Fibroblast of skin of abdomen (primary cell): ENCODE data around the gene HOXD1. TPM values are rescaled to one million over a fixed set of nuclear protein-coding genes. Genes with fewer than 3 reads are reported as not detected.

ENCODE experiments used
- DNase-seq: peaks from one replicate; pipeline ENCODE4 v3.0.0-alpha.2; 2013
- polyA plus RNA-seq, 2 experiments: library from polyadenylated mRNA; unstranded; fragments of 120-200 nt; gene quantifications; one replicate each; pipeline ENCODE4 v1.2.1, GENCODE V29; 2013; ENCODE audit not compliant: insufficient read length in 2 of 2

The HOXD1 gene
- polyA plus RNA-seq (2013, experiment 1 of 2; ENCODE audit: insufficient read length), result 1.7 TPM
- 1.5 TPM for polyA plus RNA-seq (2013, experiment 2 of 2; ENCODE audit: insufficient read length)

DNA sequence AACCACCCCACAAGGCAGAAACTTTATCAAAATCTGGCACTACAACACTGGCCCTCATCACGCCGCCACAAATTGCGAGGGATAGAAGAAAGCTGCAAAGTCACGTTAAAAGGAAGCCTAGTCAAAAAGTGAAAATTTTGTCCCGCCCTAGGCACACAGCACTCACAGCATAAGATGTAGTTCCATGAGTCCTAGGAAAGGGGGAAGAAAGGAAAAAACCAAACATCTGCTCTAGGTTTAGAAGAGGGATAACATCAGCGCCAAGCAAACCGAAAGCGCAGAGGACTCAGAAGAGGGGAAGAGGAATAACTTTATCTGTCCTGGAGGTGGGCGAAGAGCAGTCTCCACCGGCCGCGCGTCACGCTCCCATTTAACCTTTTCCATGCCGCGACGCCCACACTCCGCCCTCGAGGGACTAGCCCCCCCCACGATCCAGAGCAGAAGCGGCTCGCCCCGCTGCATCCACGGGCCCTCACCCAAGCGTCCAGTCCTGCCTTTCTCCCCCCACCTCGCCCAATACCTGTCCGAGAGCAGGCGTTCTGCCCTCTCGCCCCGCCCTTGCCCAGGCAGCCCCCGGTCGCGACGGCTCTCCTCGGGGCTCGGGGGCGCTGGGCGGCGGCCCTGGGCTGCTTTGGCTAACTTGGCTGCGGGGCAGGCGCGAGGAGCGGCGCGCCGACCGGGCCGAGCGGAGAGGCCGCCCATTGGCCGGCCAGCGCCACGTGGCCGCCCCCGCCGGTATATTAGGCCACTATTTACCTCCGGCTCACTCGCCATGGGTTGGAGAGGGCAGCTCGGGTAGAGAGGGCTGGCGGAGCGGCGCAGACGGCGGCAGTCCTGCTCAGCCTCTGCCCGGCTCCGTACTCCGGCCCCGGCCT lies at the start of gene HOXD1:
Gene HOXD1 (plus strand): TSS at position 770 of the 875 bp plus-strand sequence. CDS start 134 bp downstream, outside the sequence.
- DNase-seq, result peak; percentile 51

DNA sequence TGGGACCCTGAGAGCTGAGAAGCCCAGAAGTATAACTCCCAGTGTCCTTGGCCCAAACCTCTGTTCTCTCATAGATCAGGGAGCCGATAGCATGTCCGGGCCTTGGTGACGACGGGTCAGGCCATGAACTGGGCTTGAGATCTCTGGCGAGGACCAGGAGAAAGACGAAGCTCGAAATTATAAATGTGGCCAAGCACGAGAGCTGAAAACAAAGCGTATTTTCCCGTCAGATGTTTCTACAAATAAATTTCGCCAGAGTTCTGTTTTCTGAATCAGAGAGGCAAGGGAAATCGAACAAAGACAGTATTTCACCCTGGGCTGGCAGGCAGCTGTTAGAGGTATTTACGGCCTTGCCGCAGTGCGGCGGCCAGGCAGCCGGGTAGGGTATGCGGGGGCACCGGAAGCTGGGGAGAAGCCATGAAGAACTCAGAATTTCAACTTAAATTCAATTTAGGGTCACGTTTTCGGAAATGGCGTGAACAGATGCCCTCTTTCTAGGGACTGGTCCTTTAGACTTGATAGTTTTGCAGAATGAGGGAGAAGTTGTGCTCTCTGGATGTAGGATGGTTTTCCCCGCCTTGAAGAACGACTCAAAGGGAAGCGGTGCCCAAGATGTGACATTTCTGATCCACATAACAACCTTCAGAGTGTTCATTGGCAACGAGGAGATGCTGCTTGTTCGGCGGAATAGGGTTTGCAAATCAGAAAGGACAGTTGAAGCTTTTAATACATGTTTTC lies 49.4 kb upstream of the HOXD1 start:
- peak; percentile 65 for DNase-seq

DNA sequence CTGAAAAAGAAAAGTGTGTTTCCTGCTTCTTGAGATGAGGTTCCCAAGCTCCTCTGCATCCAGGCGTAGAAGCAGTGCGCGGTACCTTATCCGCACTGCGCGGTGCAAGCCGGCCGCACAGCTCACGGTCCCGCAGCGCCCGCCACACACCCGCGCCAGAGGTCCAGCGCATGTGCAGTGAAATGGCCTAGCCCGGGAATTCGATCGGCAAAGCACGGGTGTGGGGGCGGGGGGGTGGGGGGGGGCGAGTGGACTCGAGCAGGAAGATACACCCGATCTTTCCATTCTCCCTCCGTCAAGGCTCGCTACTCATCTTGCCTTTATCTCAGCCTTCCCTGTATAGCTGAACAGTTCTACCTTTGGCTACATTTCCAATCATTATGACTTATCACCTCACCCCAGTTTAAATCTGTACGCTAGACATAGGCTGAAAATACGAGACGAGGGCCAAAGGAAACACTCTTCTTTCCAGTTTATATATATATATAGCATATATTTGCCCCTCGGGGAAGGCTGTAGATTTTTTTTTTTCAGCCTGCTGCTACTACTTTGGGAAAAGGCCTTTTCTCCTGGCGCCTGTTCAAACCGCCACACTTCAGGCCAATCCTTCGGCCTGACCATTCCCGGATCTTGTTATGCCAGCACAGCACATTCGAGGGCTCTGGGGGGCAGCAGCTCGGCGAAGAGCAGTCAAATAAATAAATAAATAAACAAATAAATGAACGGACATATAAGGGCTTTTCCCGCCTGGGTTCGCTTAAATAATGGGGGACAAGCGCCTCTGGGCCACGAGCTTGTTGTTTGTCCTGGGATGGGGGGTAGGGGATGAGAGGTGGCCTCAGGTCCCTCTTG lies 48.6 kb upstream of the HOXD1 start:
- DNase-seq, result peak; percentile 80

- peak; percentile 83 for DNase-seq
These were observed 47.8 kb upstream of the HOXD1 start for GRCh38 chr2:176140513-176141317.

DNA sequence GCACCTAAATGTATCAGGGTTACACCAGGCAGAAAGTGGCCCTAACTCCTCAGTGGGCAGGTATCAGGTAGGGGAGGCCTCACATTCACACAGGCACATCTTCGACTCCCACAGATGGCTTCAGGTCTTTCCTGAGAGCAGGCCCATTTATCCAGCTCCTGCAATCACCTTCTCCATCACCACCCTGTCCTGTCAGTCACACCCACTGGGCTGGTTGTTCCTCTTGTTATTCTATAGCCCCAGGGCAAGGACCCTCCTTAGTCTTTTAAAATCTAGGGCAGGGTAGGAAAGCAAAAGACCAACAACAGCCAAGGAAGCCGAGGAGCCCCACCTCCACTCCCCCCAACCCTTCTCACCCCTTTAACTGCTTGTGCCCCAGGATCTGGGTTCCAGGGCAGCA lies 46.2 kb upstream of the HOXD1 start:
- DNase-seq, result no peak

DNA sequence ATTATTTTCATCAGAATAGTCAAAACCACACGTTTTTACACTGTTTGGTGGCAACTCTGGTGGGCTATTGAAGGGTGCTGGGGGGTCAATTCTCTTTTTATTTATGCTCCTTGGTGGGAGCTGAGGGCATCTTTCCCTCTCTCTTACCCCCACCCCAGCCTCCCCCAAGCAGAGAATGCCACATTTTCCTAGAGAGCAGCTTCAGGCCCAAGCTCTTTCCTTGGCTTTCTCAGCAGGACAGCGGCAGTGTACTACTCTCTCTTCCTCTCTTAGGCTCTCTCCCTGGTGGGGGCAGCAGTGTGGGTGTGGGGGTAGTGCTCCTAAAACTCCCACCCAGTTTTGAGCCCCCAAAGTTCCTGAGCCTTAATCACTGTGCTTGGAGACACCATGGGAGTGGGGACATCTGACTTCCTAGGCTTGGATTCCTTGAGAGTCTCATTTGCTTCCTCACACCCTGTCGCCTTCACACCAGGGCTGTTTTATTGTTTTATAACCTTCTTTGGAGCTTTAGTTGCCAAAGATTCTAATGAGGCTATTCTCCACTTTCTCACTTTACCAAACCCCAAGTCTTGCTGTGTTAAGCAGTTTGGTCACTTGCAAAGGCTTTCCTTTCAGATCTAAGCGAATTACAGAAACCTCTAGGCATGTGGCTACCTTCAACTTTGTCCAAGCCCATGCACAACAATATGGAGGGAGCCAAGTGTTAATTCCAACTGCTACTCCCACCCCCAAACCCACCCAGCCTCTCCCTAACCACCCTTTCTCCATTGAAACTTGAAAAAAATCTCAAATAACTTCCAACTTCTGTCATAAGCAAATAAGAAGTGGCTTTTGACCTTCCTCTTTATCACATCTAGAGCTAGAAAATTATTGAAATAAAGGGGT lies 43.1 kb upstream of the HOXD1 start:
- DNase-seq, result no peak

GRCh38 chr2:176146101-176146500 lies 42.4 kb upstream of the HOXD1 start:
- DNase-seq, result peak; percentile 28

DNA sequence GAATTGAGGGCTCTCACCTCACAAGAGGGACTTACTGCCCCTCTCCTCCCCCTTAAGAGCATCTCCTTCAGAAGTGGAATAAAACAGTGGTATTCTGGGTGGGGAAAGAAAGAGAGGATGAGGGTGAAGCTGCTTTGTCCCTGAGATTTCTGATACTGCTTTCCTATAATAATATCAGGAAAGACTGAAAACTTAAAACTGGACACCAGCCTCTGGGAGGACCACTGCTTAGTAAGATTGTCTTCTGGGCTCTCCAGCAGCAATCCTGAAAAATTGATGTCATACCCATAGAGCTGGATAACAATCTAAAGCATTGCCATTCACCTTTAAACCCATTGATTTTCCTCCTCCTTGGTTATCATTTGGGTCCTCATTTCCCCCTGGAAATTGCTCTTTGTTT lies 41.8 kb upstream of the HOXD1 start:
- DNase-seq, result no peak

GRCh38 chr2:176147210-176147799 lies 41.2 kb upstream of the HOXD1 start:
- no peak for DNase-seq

DNA sequence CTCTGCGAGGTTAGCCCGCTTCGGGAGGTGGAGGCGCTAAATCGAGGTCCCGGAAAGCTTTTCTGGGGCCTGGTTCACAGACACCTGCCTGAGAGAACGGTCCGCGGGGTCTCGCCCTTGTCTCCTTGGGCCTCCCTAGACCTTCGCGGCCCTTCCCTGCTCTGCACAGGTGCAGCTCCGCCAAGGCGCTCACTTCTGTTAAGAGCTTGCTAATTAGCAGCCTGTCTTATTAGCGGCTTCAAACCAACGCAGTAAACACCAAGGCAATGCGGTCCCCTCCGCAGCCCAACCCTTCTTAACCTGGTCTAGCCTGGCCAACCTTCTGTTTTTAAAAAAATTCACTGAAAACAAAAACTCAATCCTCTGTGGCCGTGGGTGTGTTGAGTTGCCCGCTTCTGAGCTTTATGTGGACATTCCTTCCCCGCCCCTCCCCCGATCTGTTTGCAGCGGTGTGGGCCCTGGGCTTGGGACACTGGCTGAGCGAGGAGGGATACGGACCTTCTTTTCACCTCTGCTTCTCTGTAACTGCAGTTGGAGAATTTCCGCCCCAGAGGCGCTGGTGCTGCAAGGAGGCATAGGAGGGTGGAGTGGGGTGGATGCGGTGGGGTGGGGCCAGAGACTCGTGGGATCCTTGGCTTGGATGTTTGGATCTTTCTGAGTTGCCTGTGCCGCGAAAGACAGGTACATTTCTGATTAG lies 40.5 kb upstream of the HOXD1 start:
- DNase-seq, result no peak

GRCh38 chr2:176148751-176149421 lies 39.6 kb upstream of the HOXD1 start:
- no peak for DNase-seq

DNA sequence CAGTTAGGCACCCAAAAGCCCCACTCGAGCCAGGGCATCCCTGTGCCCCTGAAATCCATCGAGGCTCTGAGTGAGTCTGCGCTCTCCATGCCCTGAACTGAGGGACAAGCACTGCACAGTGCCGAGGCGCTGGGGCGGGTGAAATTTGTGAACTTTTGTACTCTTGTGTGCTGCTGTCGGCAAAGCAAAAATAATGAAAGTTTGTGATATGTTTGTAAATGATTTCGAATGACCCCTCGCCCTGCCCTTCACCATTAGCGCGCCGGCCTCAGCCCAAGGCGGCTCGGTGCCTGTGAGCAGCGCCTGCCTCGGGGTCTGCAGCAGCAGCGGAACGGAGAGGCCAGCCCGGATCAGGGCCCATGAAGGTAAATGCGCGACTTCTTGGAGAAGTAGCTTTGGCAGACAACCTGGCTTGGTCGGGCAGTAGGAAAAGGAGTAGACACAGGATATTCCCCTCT lies 39.0 kb upstream of the HOXD1 start:
- no peak for DNase-seq

- no peak for DNase-seq
These were observed 38.4 kb upstream of the HOXD1 start for GRCh38 chr2:176149939-176150583.

DNA sequence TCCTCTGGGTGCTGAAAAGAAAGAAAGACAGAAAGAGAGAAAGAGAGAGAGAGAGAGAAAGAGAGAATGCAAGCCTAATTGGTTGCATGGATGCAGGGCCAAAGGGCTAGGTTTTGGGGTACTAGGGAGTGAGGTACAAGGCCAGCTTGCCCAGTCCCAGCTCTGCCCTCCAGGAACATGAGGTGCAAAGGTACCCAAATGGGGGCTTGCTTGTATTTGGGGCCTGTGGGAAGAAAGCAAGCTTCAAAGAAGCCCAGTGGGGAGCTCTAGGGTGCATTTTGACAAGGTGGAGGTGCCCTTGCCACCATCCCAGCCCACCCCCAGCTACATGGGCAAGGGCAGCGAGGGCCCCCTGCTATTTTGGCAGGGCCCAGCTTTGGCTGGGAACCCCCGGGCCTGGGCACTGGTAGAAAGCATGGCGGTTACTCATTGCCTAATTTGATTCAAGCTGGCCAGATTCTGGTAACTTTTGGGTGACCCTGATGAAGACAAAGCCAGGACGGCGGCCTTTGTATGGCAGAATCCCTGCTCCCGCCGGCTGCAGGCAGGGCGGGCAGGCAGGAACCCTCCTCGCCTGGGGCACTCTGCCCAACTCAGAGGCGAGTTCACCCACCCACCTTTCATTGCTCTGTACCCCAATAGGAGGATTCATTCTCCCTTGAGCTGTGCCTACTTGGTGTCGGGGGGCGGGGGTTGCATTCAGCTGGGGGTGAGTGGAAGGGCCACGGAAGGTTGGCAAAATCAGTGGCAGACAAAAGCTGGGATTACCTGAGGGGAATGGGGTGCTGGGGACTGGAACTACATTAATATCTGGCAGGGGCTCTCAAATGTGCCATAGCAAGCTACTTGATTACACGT lies 37.7 kb upstream of the HOXD1 start:
- no peak for DNase-seq

GRCh38 chr2:176151442-176152287 lies 36.8 kb upstream of the HOXD1 start, which contains the start of gene HOXD4:
HOXD4 (plus strand) TSS chr2:176151550; CDS start chr2:176151634, 84 bp downstream.
- no peak for DNase-seq
